HepG2 (cell line): ENCODE data around the gene IFI27L2. TPM values are rescaled to one million over a fixed set of nuclear protein-coding genes. Genes with fewer than 3 reads are reported as not detected.

Source experiments
- ATAC-seq: fragments of 200-7000 bp; cut with Tn5 transposase; 3 replicates; pipeline ENCODE4 v1.9.1; 2020; ENCODE audit warnings: mild to moderate bottlenecking, moderate library complexity
- BruUV-seq: library from RNA; stranded (reverse); fragments of 400-500 nt; replicated peaks from 2 replicates; lab custom pipeline; 2021; lab: Mats Ljungman, UMichigan
- CTCF ChIA-PET: fragments of 300-600 bp; formaldehyde crosslinking; extraction: SDS; loops from one replicate; lab custom pipeline; 2021; ENCODE audit warnings: low total read pairs, inconsistent platforms, low intra/inter-chr PET ratio; lab: Yijun Ruan, JAX
- POLR2A ChIA-PET: fragments of 350-600 bp; sonication (Branson Sonifier 250); formaldehyde crosslinking; loops from one replicate; lab custom pipeline; 2020; ENCODE audit warnings: antibody characterized with exemption, inconsistent platforms; lab: Yijun Ruan, JAX
- DNase-seq: peaks from one replicate; pipeline ENCODE4 v3.0.0-alpha.2; 2015; ENCODE audit warnings: low spot score
- FAIRE-seq: peaks from 3 replicates; lab custom pipeline; 2011; peaks lifted over from hg19 to GRCh38; lab: Jason Lieb, UNC
- H2AFZ ChIP-seq: one replicate; pipeline ENCODE4 v1.6.1; 2011; ENCODE audit warnings: low read length, inconsistent platforms
- H3K27ac ChIP-seq: fragments of 300-600 bp; 3 replicates; pipeline ENCODE4 v1.8.0; 2011; ENCODE audit warnings: mixed run types, mild to moderate bottlenecking, mixed read lengths, low read length, inconsistent platforms; ENCODE audit not compliant: insufficient read depth; ENCODE audit errors: extremely low read length
- H3K27me3 ChIP-seq, 2 experiments: fragments of 200-600 bp in 1 of 2; 2 replicates in 1 of 2; 3 replicates in 1 of 2; pipeline versions ENCODE4 v1.6.0 to v1.8.0; 2011; ENCODE audit warnings: low read length in 2 of 2, mild to moderate bottlenecking in 2 of 2, moderate library complexity in 2 of 2, inconsistent platforms in 1 of 2; ENCODE audit not compliant: insufficient read depth in 2 of 2, control insufficient read depth in 1 of 2
- H3K36me3 ChIP-seq, 2 experiments: fragments of 200-600 bp in 1 of 2; replicated peaks in 1 of 2; 2 replicates in 1 of 2; 3 replicates in 1 of 2; pipeline versions ENCODE4 v1.5.1 to v1.8.0; 2011; ENCODE audit warnings: low read length in 2 of 2, inconsistent platforms in 1 of 2; ENCODE audit not compliant: insufficient read depth in 2 of 2, control insufficient read depth in 1 of 2
- H3K4me1 ChIP-seq: 2 replicates; pipeline ENCODE4 v1.5.1; 2012; ENCODE audit warnings: low read length, inconsistent platforms; ENCODE audit not compliant: insufficient read depth
- H3K4me2 ChIP-seq: 2 replicates; pipeline ENCODE4 v1.6.0; 2011; ENCODE audit warnings: low read depth, low read length, inconsistent platforms
- H3K4me3 ChIP-seq, 3 experiments: fragments of 200-600 bp in 1 of 3; sonication (generic), shearing (Covaris generic) in 1 of 3; replicated peaks in 1 of 3; 2 replicates each; pipeline ENCODE4 v1.5.1; 2011 to 2016; ENCODE audit warnings: low read length in 3 of 3, inconsistent platforms in 2 of 3, low read depth in 2 of 3, mild to moderate bottlenecking in 2 of 3, control low read depth in 1 of 3, mixed read lengths in 1 of 3; ENCODE audit not compliant: insufficient read depth in 1 of 3
- H3K79me2 ChIP-seq: one replicate; pipeline ENCODE4 v1.6.1; 2011; ENCODE audit warnings: low read length, inconsistent platforms; ENCODE audit not compliant: insufficient read depth
- H3K9ac ChIP-seq: 2 replicates; pipeline ENCODE4 v1.6.0; 2011; ENCODE audit warnings: mild to moderate bottlenecking, low read depth, low read length, inconsistent platforms; ENCODE audit not compliant: insufficient read depth
- H3K9me3 ChIP-seq: 2 replicates; pipeline ENCODE4 v1.5.1; 2012; ENCODE audit warnings: mild to moderate bottlenecking, low read length
- H4K20me1 ChIP-seq: 2 replicates; pipeline ENCODE4 v1.6.0; 2011; ENCODE audit warnings: inconsistent platforms, mild to moderate bottlenecking, low read length, moderate library complexity; ENCODE audit not compliant: insufficient read depth
- ATF7 ChIP-seq, 2 experiments: fragments of 450-650 bp in 1 of 2; sonication (generic) in 1 of 2; formaldehyde crosslinking in 1 of 2; IDR thresholded peaks; 2 replicates each; pipeline versions ENCODE4 v1.4.0 to v1.6.1; 2016 to 2020; ENCODE audit warnings: antibody characterized with exemption in 1 of 2, mild to moderate bottlenecking in 1 of 2, missing genetic modification reagents in 1 of 2
- DNMT1 ChIP-seq: sonication (generic); formaldehyde crosslinking; IDR thresholded peaks from 2 replicates; pipeline ENCODE4 v1.5.1; 2020; ENCODE audit warnings: mild to moderate bottlenecking, missing genetic modification reagents
- ETV6 ChIP-seq: sonication (generic); formaldehyde crosslinking; conservative IDR thresholded peaks from 2 replicates; pipeline ENCODE4 v1.4.0; 2020; ENCODE audit warnings: missing genetic modification reagents
- HCFC1 ChIP-seq: fragments of 150-350 bp; IDR thresholded peaks from 2 replicates; pipeline ENCODE4 v1.6.1; 2014; ENCODE audit warnings: low read depth, low read length
- JUND ChIP-seq: sonication (generic); formaldehyde crosslinking; IDR thresholded peaks from 2 replicates; pipeline ENCODE4 v1.8.0; 2022; ENCODE audit warnings: mild to moderate bottlenecking, missing genetic modification reagents
- NFKB2 ChIP-seq: sonication (generic); formaldehyde crosslinking; IDR thresholded peaks from 2 replicates; pipeline ENCODE4 v1.4.0; 2020; ENCODE audit warnings: missing genetic modification reagents, borderline replicate concordance
- RXRB ChIP-seq: IDR thresholded peaks from 2 replicates; pipeline ENCODE4 v1.6.1; 2016; ENCODE audit warnings: borderline replicate concordance, missing genetic modification reagents, missing compliant biosample characterization
- ZNF101 ChIP-seq: sonication (generic); formaldehyde crosslinking; IDR thresholded peaks from 2 replicates; pipeline ENCODE4 v1.4.0; 2020; ENCODE audit warnings: mild to moderate bottlenecking, low read depth, missing genetic modification reagents, borderline replicate concordance
- ZNF274 ChIP-seq: sonication (generic); formaldehyde crosslinking; IDR thresholded peaks from 2 replicates; pipeline ENCODE4 v1.5.1; 2020; ENCODE audit warnings: mild to moderate bottlenecking, missing genetic modification reagents
- ZNF326 ChIP-seq: sonication (generic); formaldehyde crosslinking; IDR thresholded peaks from 2 replicates; pipeline ENCODE4 v1.4.0; 2020; ENCODE audit warnings: missing genetic modification reagents, borderline replicate concordance
- ZNF496 ChIP-seq: sonication (generic); formaldehyde crosslinking; IDR thresholded peaks from 2 replicates; pipeline ENCODE4 v1.8.1; 2023; ENCODE audit warnings: mild to moderate bottlenecking, moderate library complexity, missing genetic modification reagents; ENCODE audit not compliant: insufficient replicate concordance
- ZNF703 ChIP-seq: sonication (generic); formaldehyde crosslinking; IDR thresholded peaks from 2 replicates; pipeline ENCODE4 v1.5.1; 2020; ENCODE audit warnings: missing genetic modification reagents, mild to moderate bottlenecking, moderate library complexity, borderline replicate concordance
- ZNF746 ChIP-seq: sonication (generic); formaldehyde crosslinking; IDR thresholded peaks from 2 replicates; pipeline ENCODE4 v1.8.0; 2022; ENCODE audit warnings: mild to moderate bottlenecking, missing genetic modification reagents
- WGBS: methylation state at CpG from one replicate; pipeline ENCODE4 v1.1.6; 2017; ENCODE audit warnings: low lambda C conversion rate; 5-methylcytosine and 5-hydroxymethylcytosine counted together
- in situ Hi-C: cut with HindIII; loops from 2 replicates; pipeline ENCODE4 v1.10.0; 2017; ENCODE audit warnings: low pct_unique_long_range_greater_than_20kb; ENCODE audit not compliant: extremely low pct_ligation_motif_present
- intact Hi-C: fragments of 100-400 bp; cut with micrococcal nuclease; formaldehyde crosslinking; loops from one replicate; pipeline ENCODE4 v1.10.0; 2022; ENCODE audit not compliant: unreplicated experiment
- polyA plus RNA-seq, 8 experiments: library from polyadenylated mRNA; depleted of rRNA in 3 of 8; stranded (reverse) in 7 of 8; unstranded in 1 of 8; fragments of >200 nt; fragmentation: Illumina TruSeq in 4 of 8; extraction: Trizol in 4 of 8; gene quantifications; 2 replicates each; pipeline versions ENCODE4 v1.2.1 to v1.2.3, GENCODE V29; 2011 to 2016; ENCODE audit warnings: low read depth in 4 of 8, missing spikeins in 1 of 8, mixed read lengths in 1 of 8; ENCODE audit not compliant: insufficient read depth in 1 of 8
- total RNA-seq, 5 experiments: library from RNA; depleted of rRNA; stranded (reverse); fragments of >200 nt; fragmentation: Illumina TruSeq; extraction: Trizol; gene quantifications; 2 replicates each; pipeline ENCODE4 v1.2.3, GENCODE V29; 2016; ENCODE audit warnings: low read depth in 1 of 5
- TF ChIP-seq, protein P1 (sequence below): sonication (generic); formaldehyde crosslinking; IDR thresholded peaks from 2 replicates; pipeline ENCODE4 v1.4.0; 2020; ENCODE audit warnings: missing genetic modification reagents
- TF ChIP-seq, protein P2 (sequence below): sonication (generic); formaldehyde crosslinking; IDR thresholded peaks from 2 replicates; pipeline ENCODE4 v1.8.1; 2023; ENCODE audit warnings: mild to moderate bottlenecking, missing genetic modification reagents, borderline replicate concordance
- TF ChIP-seq, protein P3 (sequence below): sonication (generic); formaldehyde crosslinking; conservative IDR thresholded peaks from 2 replicates; pipeline ENCODE4 v1.8.0; 2022; ENCODE audit warnings: low read depth, missing genetic modification reagents
- TF ChIP-seq, protein P4 (sequence below): sonication (generic); formaldehyde crosslinking; IDR thresholded peaks from 2 replicates; pipeline ENCODE4 v1.5.0; 2020; ENCODE audit warnings: missing genetic modification reagents

IFI27L2 gene
- total and polyA plus RNA-seq, 2 of the 13 experiments (the other 11 are each of a cell fraction or from before 2014, with no cell fraction given): 4.3 to 4.8 TPM

DNA sequence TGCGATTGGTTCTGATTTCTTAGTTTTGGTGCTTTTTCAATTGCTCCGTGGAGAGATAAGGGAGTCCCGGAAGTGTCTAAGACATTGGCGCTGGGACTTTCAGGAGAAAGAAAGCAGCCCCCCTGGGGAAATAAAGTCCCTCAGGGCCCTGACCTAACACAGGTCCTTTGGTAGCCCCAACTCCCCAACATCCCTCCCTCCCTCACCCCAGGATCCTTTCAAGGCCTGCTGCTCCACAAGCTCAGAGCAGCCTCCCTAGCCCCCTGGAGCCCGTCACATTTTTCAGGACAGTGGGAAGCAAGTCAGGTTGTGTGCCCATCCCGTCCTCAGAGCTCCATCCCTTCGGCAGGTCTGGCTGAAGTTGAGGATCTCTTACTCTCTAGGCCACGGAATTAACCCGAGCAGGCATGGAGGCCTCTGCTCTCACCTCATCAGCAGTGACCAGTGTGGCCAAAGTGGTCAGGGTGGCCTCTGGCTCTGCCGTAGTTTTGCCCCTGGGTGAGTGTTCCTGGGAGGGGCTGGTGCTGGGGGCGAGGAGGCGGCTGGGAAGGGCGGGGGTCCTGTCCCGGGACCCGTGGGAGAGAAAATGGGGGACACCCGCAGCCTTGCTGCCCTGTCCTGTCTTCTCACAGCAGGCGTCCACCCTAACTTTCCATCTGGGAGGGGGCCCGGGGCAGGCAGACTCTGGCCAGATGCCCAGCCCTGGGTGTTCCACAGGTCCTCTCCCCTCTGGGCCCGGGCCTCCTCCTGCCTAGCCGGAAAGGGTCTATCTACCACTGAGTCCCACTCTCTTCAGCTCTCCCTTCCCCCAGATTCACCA, 17.9 kb downstream of the IFI27L2 start:
- ATAC-seq (no peak; the same call in 2 of the 3 replicates), FAIRE-seq (no peak), DNase-seq (no peak)
- H2AFZ ChIP-seq: no peak overlapping the region
- BruUV-seq: no TSS peak
- intact Hi-C loops: no loop called here
- in situ Hi-C loops: no loop called here
- H3K9me3 ChIP-seq: no peaks in the 10 kb centered on the region
- no peaks in the 10 kb centered on the region for H3K36me3 ChIP-seq
- H3K4me1 ChIP-seq: peaks cover 53% of the 10 kb centered on the region
- no peak overlapping the region for H3K27ac ChIP-seq
- no peaks in the 10 kb centered on the region for H3K79me2 ChIP-seq
- no peak overlapping the region for H3K4me2 ChIP-seq
- H3K9ac ChIP-seq: no peak overlapping the region
- WGBS: 47% methylated on average over 16 of the region's 20 CpGs
- H4K20me1 ChIP-seq: no peaks in the 10 kb centered on the region
- ChIA-PET POLR2A (interaction anchor here (1.0 kb wide), 1 partner anchor 46 kb away, joined by 3 read pairs; no protein-coding TSS in a partner anchor), CTCF (no interaction called here)
- peaks cover 2 to 21% of the 10 kb centered on the region in 2 experiments; a peak in 2 of 5 replicates for H3K27me3 ChIP-seq
- TF ChIP-seq RXRB (CRISPR knock-in tag): no peak
- TF ChIP-seq ATF7 (IDR thresholded peaks at IDR 0.05): no peak
- TF ChIP-seq ATF7 (CRISPR knock-in tag; IDR thresholded peaks at IDR 0.05): no peak
- TF ChIP-seq ZNF496 (CRISPR knock-in tag): no peak
- TF ChIP-seq HCFC1: no peak
- TF ChIP-seq, protein P1, sequence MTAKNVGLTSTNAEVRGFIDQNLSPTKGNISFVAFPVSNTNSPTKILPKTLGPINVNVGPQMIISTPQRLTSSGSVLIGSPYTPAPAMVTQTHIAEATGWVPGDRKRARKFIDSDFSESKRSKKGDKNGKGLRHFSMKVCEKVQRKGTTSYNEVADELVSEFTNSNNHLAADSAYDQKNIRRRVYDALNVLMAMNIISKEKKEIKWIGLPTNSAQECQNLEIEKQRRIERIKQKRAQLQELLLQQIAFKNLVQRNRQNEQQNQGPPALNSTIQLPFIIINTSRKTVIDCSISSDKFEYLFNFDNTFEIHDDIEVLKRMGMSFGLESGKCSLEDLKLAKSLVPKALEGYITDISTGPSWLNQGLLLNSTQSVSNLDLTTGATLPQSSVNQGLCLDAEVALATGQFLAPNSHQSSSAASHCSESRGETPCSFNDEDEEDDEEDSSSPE (CRISPR knock-in tag): no peak
- TF ChIP-seq, protein P2, sequence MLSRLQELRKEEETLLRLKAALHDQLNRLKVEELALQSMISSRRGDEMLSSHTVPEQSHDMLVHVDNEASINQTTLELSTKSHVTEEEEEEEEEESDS (CRISPR knock-in tag): no peak
- no peak for TF ChIP-seq ZNF703 (CRISPR knock-in tag)
- TF ChIP-seq ZNF746 (CRISPR knock-in tag): no peak
- TF ChIP-seq, protein P3, sequence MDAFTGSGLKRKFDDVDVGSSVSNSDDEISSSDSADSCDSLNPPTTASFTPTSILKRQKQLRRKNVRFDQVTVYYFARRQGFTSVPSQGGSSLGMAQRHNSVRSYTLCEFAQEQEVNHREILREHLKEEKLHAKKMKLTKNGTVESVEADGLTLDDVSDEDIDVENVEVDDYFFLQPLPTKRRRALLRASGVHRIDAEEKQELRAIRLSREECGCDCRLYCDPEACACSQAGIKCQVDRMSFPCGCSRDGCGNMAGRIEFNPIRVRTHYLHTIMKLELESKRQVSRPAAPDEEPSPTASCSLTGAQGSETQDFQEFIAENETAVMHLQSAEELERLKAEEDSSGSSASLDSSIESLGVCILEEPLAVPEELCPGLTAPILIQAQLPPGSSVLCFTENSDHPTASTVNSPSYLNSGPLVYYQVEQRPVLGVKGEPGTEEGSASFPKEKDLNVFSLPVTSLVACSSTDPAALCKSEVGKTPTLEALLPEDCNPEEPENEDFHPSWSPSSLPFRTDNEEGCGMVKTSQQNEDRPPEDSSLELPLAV (CRISPR knock-in tag): no peak
- TF ChIP-seq DNMT1 (CRISPR knock-in tag): no peak
- TF ChIP-seq ZNF274 (CRISPR knock-in tag): no peak
- TF ChIP-seq, protein P4, sequence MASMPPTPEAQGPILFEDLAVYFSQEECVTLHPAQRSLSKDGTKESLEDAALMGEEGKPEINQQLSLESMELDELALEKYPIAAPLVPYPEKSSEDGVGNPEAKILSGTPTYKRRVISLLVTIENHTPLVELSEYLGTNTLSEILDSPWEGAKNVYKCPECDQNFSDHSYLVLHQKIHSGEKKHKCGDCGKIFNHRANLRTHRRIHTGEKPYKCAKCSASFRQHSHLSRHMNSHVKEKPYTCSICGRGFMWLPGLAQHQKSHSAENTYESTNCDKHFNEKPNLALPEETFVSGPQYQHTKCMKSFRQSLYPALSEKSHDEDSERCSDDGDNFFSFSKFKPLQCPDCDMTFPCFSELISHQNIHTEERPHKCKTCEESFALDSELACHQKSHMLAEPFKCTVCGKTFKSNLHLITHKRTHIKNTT (CRISPR knock-in tag): no peak
- no peak for TF ChIP-seq NFKB2 (CRISPR knock-in tag)
- TF ChIP-seq ZNF101: no peak
- no peak for TF ChIP-seq JUND (CRISPR knock-in tag)
- TF ChIP-seq ZNF326 (CRISPR knock-in tag): no peak
- TF ChIP-seq ETV6 (CRISPR knock-in tag): no peak
- no peak overlapping the region for H3K4me3 ChIP-seq
